Neural progenitor cell (in vitro differentiated cells): Measurements from ENCODE around the gene IGFBP6. TPM values are rescaled to one million over a fixed set of nuclear protein-coding genes. Genes with fewer than 3 reads are reported as not detected.

Experiments used
- DNase-seq: peaks from one replicate; pipeline ENCODE4 v3.0.0-alpha.2; 2016; ENCODE audit warnings: low spot score
- H2AFZ ChIP-seq: fragments of 200-600 bp; sonication (generic); replicated peaks from 2 replicates; pipeline ENCODE4 v1.6.1; 2016; ENCODE audit warnings: antibody characterized with exemption
- H3F3A ChIP-seq: fragments of 200-600 bp; sonication (generic); 2 replicates; pipeline ENCODE4 v1.6.1; 2016; ENCODE audit warnings: antibody characterized with exemption, low read depth
- H3K27ac ChIP-seq: fragments of 200-600 bp; sonication (generic); 2 replicates; pipeline ENCODE4 v1.5.1; 2016; ENCODE audit warnings: mild to moderate bottlenecking
- H3K27me3 ChIP-seq: fragments of 200-600 bp; sonication (generic); 2 replicates; pipeline ENCODE4 v1.6.1; 2016; ENCODE audit warnings: mild to moderate bottlenecking, moderate library complexity
- H3K36me3 ChIP-seq: fragments of 200-600 bp; sonication (generic); 2 replicates; pipeline ENCODE4 v1.5.1; 2016
- H3K4me1 ChIP-seq: fragments of 200-600 bp; sonication (generic); 2 replicates; pipeline ENCODE4 v1.6.1; 2016; ENCODE audit warnings: mixed run types
- H3K4me2 ChIP-seq: fragments of 200-600 bp; sonication (generic); 2 replicates; pipeline ENCODE4 v1.6.1; 2016
- H3K4me3 ChIP-seq: fragments of 200-600 bp; sonication (generic); 2 replicates; pipeline ENCODE4 v1.5.1; 2016
- H3K79me2 ChIP-seq: fragments of 200-600 bp; sonication (generic); 2 replicates; pipeline ENCODE4 v1.6.1; 2016; ENCODE audit warnings: low read depth
- H3K9ac ChIP-seq: fragments of 200-600 bp; sonication (generic); 2 replicates; pipeline ENCODE4 v1.6.1; 2016
- H3K9me3 ChIP-seq: fragments of 200-600 bp; sonication (generic); 2 replicates; pipeline ENCODE4 v1.5.1; 2016; ENCODE audit warnings: low read depth
- H4K20me1 ChIP-seq: fragments of 200-600 bp; sonication (generic); 2 replicates; pipeline ENCODE4 v1.6.1; 2016; ENCODE audit warnings: low read depth
- H3K27ac Mint-ChIP-seq: 3 replicates; pipeline ENCODE4 v1.8.0; 2021; ENCODE audit warnings: mixed read lengths
- H3K27me3 Mint-ChIP-seq: 2 replicates; pipeline ENCODE4 v1.8.0; 2022; ENCODE audit warnings: low read depth, mild to moderate bottlenecking, inconsistent platforms, moderate library complexity, mixed read lengths; ENCODE audit not compliant: insufficient read depth
- H3K36me3 Mint-ChIP-seq: 3 replicates; pipeline ENCODE4 v1.8.0; 2021; ENCODE audit warnings: mixed read lengths
- H3K4me1 Mint-ChIP-seq: 3 replicates; pipeline ENCODE4 v1.8.0; 2021; ENCODE audit warnings: mixed read lengths
- H3K4me3 Mint-ChIP-seq: 3 replicates; pipeline ENCODE4 v1.8.0; 2021; ENCODE audit warnings: mild to moderate bottlenecking, moderate library complexity, mixed read lengths
- H3K9me3 Mint-ChIP-seq: 3 replicates; pipeline ENCODE4 v1.8.0; 2020; ENCODE audit warnings: mixed read lengths
- EZH2 ChIP-seq: fragments of 200-600 bp; sonication (generic); IDR thresholded peaks from 2 replicates; pipeline ENCODE4 v1.6.1; 2017; ENCODE audit warnings: antibody characterized with exemption, mild to moderate bottlenecking, moderate library complexity
- EZH2phosphoT487 ChIP-seq: fragments of 200-600 bp; sonication (generic); IDR thresholded peaks from 2 replicates; pipeline ENCODE4 v1.6.1; 2017; ENCODE audit warnings: antibody characterized with exemption
- microRNA-seq: library from miRNA; unstranded; fragments of <30 nt; microRNA quantifications from one replicate; pipeline ENCODE4, GENCODE V29; 2016
- small RNA-seq: library from RNA; depleted of rRNA; stranded (forward); fragments of <200 nt; gene quantifications from one replicate; pipeline ENCODE3, GENCODE V24; 2015
- total RNA-seq: library from RNA; depleted of rRNA; stranded (reverse); fragments of >200 nt; gene quantifications from 2 replicates; pipeline ENCODE4 v1.2.3, GENCODE V29; 2015; ENCODE audit warnings: low replicate concordance
- TF ChIP-seq, protein P1 (sequence below): fragments of 200-600 bp; sonication (generic); IDR thresholded peaks from 2 replicates; pipeline ENCODE4 v1.5.1; 2017; ENCODE audit warnings: antibody characterized with exemption, mild to moderate bottlenecking

The IGFBP6 gene
- total RNA-seq, 1 donor from 2014 or later, result 2.6 TPM

GRCh38 chr12:53151039-53151438, 53.6 kb downstream of the IGFBP6 start:
- Histone ChIP-seq H3F3A (peaks cover 15% of the 10 kb centered on the region), H3K4me3 (no peak overlapping the region), H3K27me3 (no peaks in the 10 kb centered on the region), H3K27ac (no peak overlapping the region), H4K20me1 (no peaks in the 10 kb centered on the region), H3K79me2 (no peaks in the 10 kb centered on the region), H2AFZ (no peak overlapping the region), H3K4me2 (no peak overlapping the region), H3K9me3 (no peaks in the 10 kb centered on the region), H3K36me3 (no peaks in the 10 kb centered on the region), H3K9ac (no peak overlapping the region), H3K4me1 (no peaks in the 10 kb centered on the region)
- Mint-ChIP-seq H3K36me3 (no peaks in the 10 kb centered on the region), H3K27me3 (peaks cover 7% of the 10 kb centered on the region), H3K9me3 (no peaks in the 10 kb centered on the region), H3K4me1 (peaks cover 4% of the 10 kb centered on the region), H3K4me3 (no peak overlapping the region), H3K27ac (no peak overlapping the region)
- TF ChIP-seq EZH2phosphoT487 (no peak), EZH2 (no peak)
- TF ChIP-seq, protein P1, sequence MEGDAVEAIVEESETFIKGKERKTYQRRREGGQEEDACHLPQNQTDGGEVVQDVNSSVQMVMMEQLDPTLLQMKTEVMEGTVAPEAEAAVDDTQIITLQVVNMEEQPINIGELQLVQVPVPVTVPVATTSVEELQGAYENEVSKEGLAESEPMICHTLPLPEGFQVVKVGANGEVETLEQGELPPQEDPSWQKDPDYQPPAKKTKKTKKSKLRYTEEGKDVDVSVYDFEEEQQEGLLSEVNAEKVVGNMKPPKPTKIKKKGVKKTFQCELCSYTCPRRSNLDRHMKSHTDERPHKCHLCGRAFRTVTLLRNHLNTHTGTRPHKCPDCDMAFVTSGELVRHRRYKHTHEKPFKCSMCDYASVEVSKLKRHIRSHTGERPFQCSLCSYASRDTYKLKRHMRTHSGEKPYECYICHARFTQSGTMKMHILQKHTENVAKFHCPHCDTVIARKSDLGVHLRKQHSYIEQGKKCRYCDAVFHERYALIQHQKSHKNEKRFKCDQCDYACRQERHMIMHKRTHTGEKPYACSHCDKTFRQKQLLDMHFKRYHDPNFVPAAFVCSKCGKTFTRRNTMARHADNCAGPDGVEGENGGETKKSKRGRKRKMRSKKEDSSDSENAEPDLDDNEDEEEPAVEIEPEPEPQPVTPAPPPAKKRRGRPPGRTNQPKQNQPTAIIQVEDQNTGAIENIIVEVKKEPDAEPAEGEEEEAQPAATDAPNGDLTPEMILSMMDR, result no peak
- no peak for DNase-seq

Small RNAs within 50 kb of the gene (microRNA-seq; reads per million reads assigned to microRNA genes)
- not detected for gene MIR6757

Small RNAs within 50 kb of the gene (small RNA-seq; reads per million reads assigned to genes)
- gene HIGD1AP1 (0.07 reads per million), gene MIR6757 (not detected), gene RNU6-333P (not detected)

Other genes starting within 250 kb of the IGFBP6 start
- not detected in 2 replicates for gene KRT78, start 248.7 kb upstream of the IGFBP6 start, total RNA-seq
- 168 and 184 TPM in 2 replicates for gene KRT8, start 192.6 kb upstream of the IGFBP6 start, total RNA-seq
- 69.3 and 100 TPM in 2 replicates for gene KRT18, start 148.5 kb upstream of the IGFBP6 start, total RNA-seq
- 774 and 833 TPM in 2 replicates for gene EIF4B, start 91.2 kb upstream of the IGFBP6 start, total RNA-seq
- 0.24 and 0.28 TPM in 2 replicates for gene TNS2, start 47.6 kb upstream of the IGFBP6 start, total RNA-seq
- gene SPRYD3, start 18.3 kb upstream of the IGFBP6 start, total RNA-seq, result 5.4 and 6.7 TPM in 2 replicates
- not detected in 2 replicates for gene SOAT2, start 5.8 kb downstream of the IGFBP6 start, total RNA-seq
- 38.4 and 40.4 TPM in 2 replicates for gene ZNF740, start 83.1 kb downstream of the IGFBP6 start, total RNA-seq
- gene CSAD, start 83.3 kb downstream of the IGFBP6 start, total RNA-seq, result 26.9 and 33.0 TPM in 2 replicates
- 0.43 TPM in 1 of 2 replicates, not detected in the other for gene ITGB7, start 109.6 kb downstream of the IGFBP6 start, total RNA-seq
- gene RARG, start 134.5 kb downstream of the IGFBP6 start, total RNA-seq, result 17.0 and 30.9 TPM in 2 replicates
- 34.3 and 54.0 TPM in 2 replicates for gene ESPL1, start 170.6 kb downstream of the IGFBP6 start, total RNA-seq
- gene PFDN5, start 197.9 kb downstream of the IGFBP6 start, total RNA-seq, result 425 and 443 TPM in 2 replicates
- gene MYG1, start 202.0 kb downstream of the IGFBP6 start, total RNA-seq, result 48.8 and 55.7 TPM in 2 replicates
- 51.0 and 105 TPM in 2 replicates for gene AAAS, start 223.9 kb downstream of the IGFBP6 start, total RNA-seq
- 0.74 and 0.90 TPM in 2 replicates for gene SP7, start 238.7 kb downstream of the IGFBP6 start, total RNA-seq